ENCODE data around the gene PRRC2B.
"Not testable (repeated sequence)": the region's sequence is repeated elsewhere in the genome, so short reads cannot be mapped to it uniquely, and the experiment has no call there.

The PRRC2B gene

GRCh38 chr9:131546336-131547084 is 152.6 kb downstream of the PRRC2B start:
- DNase-seq, result no peak

- not testable (repeated sequence) for DNase-seq
Observed at GRCh38 chr9:131549186-131549585, 155.3 kb downstream of the PRRC2B start.

Data from activated CD4-positive, CD25-positive, alpha-beta regulatory T cell (primary cell).